Sigmoid colon (tissue), 7 donors: ENCODE measurements around the gene BANK1. TPM values are rescaled to one million over a fixed set of nuclear protein-coding genes. Genes with fewer than 3 reads are reported as not detected.

ENCODE experiments used
- DNase-seq: peaks from one replicate; pipeline ENCODE4 v3.0.0-alpha.2; 2019
- H3K27ac ChIP-seq, 4 donors: fragments of 200-600 bp; sonication (generic); one replicate each; pipeline ENCODE4 v1.5.1; 2016 to 2019; ENCODE audit warnings: mild to moderate bottlenecking in 1 of 4
- H3K27me3 ChIP-seq, 3 donors: fragments of 200-600 bp; sonication (generic); one replicate each; pipeline ENCODE4 v1.5.1; 2019; ENCODE audit warnings: mild to moderate bottlenecking in 1 of 3
- H3K36me3 ChIP-seq, 4 donors: fragments of 200-600 bp; sonication (generic); one replicate each; pipeline ENCODE4 v1.5.1; 2016 to 2019
- H3K4me1 ChIP-seq, 4 donors: fragments of 200-600 bp; sonication (generic); one replicate each; pipeline ENCODE4 v1.5.1; 2017 to 2019
- H3K4me3 ChIP-seq, 4 donors: fragments of 200-600 bp; sonication (generic); one replicate each; pipeline ENCODE4 v1.5.1; 2017 to 2019; ENCODE audit warnings: mild to moderate bottlenecking in 2 of 4, moderate library complexity in 1 of 4
- H3K9me3 ChIP-seq, 4 donors: fragments of 200-600 bp in 3 of 4; sonication (generic) in 3 of 4; one replicate each; pipeline versions ENCODE4 v1.5.1 to v1.6.1; 2013 to 2019
- CTCF ChIP-seq, 4 experiments: fragments of 450-650 bp in 3 of 4; fragments of 200-600 bp in 1 of 4; IDR thresholded peaks; one replicate each; pipeline ENCODE4 v1.5.1; 2016 to 2019; ENCODE audit warnings: antibody characterized with exemption in 4 of 4, mild to moderate bottlenecking in 3 of 4, moderate library complexity in 2 of 4
- EP300 ChIP-seq, 4 donors: sonication (generic); formaldehyde crosslinking; IDR thresholded peaks; one replicate each; pipeline ENCODE4 v1.6.1; 2017; ENCODE audit warnings: antibody characterized with exemption in 4 of 4
- POLR2A ChIP-seq, 2 donors: fragments of 450-650 bp; IDR thresholded peaks; one replicate each; pipeline ENCODE4 v1.6.1; 2016; ENCODE audit warnings: antibody characterized with exemption in 2 of 2, mild to moderate bottlenecking in 2 of 2, moderate library complexity in 2 of 2
- POLR2AphosphoS5 ChIP-seq, 4 donors: sonication (generic); formaldehyde crosslinking; IDR thresholded peaks; one replicate each; pipeline ENCODE4 v1.6.1; 2017; ENCODE audit warnings: antibody characterized with exemption in 4 of 4
- WGBS, 2 donors: extraction: QIAGEN DNeasy Blood & Tissue Kit; methylation state at CpG; one replicate each; pipeline ENCODE4 v1.1.7; 2013; 5-methylcytosine and 5-hydroxymethylcytosine counted together
- intact Hi-C: fragments of 100-400 bp; cut with DNase I; formaldehyde crosslinking; loops from one replicate; pipeline ENCODE4 v1.15.1; 2023
- polyA plus RNA-seq, 3 donors: library from polyadenylated mRNA; stranded (reverse); fragments of 200-250 nt; gene quantifications; one replicate each; pipeline ENCODE4 v1.2.3, GENCODE V29; 2013
- total RNA-seq, 4 donors: library from RNA; depleted of rRNA; stranded (reverse); fragments of >200 nt; gene quantifications; one replicate each; pipeline ENCODE4 v1.1.0, GENCODE V29; 2016
- donor health status: healthy with polysubstance abuse.
- donor health status: Bipolar disorder and iron deficiency.
- donor health status: healthy.

Gene BANK1
- total and polyA plus RNA-seq, 7 donors, result 0.69 to 25.2 (median 1.2) TPM

GRCh38 chr4:101791182-101791558 is 640 bp downstream of the BANK1 start:
- intact Hi-C loops, result no loop called here
- DNase-seq, result no peak
- H3K4me3 ChIP-seq, result peak overlapping the region; percentile 33 to 57 (median 50)
- H3K36me3 ChIP-seq, result no peaks in the 10 kb centered on the region
- WGBS, 2 donors, result 14 to 18% methylated on average over 12 of the region's 12 CpGs
- H3K9me3 ChIP-seq, result peaks cover 0 to 3% (median 0%) of the 10 kb centered on the region in 4 donors
- H3K4me1 ChIP-seq, result peaks cover 0 to 12% (median 0%) of the 10 kb centered on the region in 4 donors
- H3K27me3 ChIP-seq, result peaks cover 0 to 17% (median 8%) of the 10 kb centered on the region in 3 donors
- TF ChIP-seq POLR2A (IDR thresholded peaks at IDR 0.05) (no peak), POLR2AphosphoS5 (IDR thresholded peaks at IDR 0.05) (no peak), CTCF (IDR thresholded peaks at IDR 0.05) (no peak), EP300 (IDR thresholded peaks at IDR 0.05) (no peak)
- H3K27ac ChIP-seq, result no peak overlapping the region

- H3K36me3 ChIP-seq, result no peaks in the 10 kb centered on the region
These were observed 1.6 kb downstream of the BANK1 start for GRCh38 chr4:101792056-101792590.

GRCh38 chr4:101793397-101793796 is 2.9 kb downstream of the BANK1 start:
- TF ChIP-seq EP300 (IDR thresholded peaks at IDR 0.05) (no peak), POLR2AphosphoS5 (IDR thresholded peaks at IDR 0.05) (no peak), POLR2A (IDR thresholded peaks at IDR 0.05) (no peak), CTCF (IDR thresholded peaks at IDR 0.05) (no peak)
- no peaks in the 10 kb centered on the region for H3K9me3 ChIP-seq
- peaks cover 0 to 17% (median 8%) of the 10 kb centered on the region in 3 donors for H3K27me3 ChIP-seq
- H3K27ac ChIP-seq, result no peak overlapping the region
- no peaks in the 10 kb centered on the region for H3K36me3 ChIP-seq
- H3K4me1 ChIP-seq, result peaks cover 0 to 12% (median 0%) of the 10 kb centered on the region in 4 donors
- no peak for DNase-seq
- intact Hi-C loops, result no loop called here
- H3K4me3 ChIP-seq, result no peak overlapping the region

More at GRCh38 chr4:101792056-101792590, 1.6 kb downstream of the BANK1 start:
- 47 to 75% methylated on average over 4 of the region's 4 CpGs for whole genome bisulfite sequencing, 2 donors
- H3K27ac ChIP-seq, result no peak overlapping the region
- intact Hi-C loops, result no loop called here
- DNase-seq, result no peak
- no peak for TF ChIP-seq EP300 (IDR thresholded peaks at IDR 0.05)
- no peak for TF ChIP-seq POLR2A (IDR thresholded peaks at IDR 0.05)
- TF ChIP-seq CTCF (IDR thresholded peaks at IDR 0.05), result no peak
- TF ChIP-seq POLR2AphosphoS5 (IDR thresholded peaks at IDR 0.05), result no peak
- H3K4me1 ChIP-seq, result peaks cover 0 to 12% (median 0%) of the 10 kb centered on the region in 4 donors
- no peaks in the 10 kb centered on the region for H3K9me3 ChIP-seq
- H3K4me3 ChIP-seq, result no peak overlapping the region
- H3K27me3 ChIP-seq, result peaks cover 0 to 17% (median 8%) of the 10 kb centered on the region in 3 donors

GRCh38 chr4:101794806-101795205 is 4.3 kb downstream of the BANK1 start:
- no peak overlapping the region for H3K4me3 ChIP-seq
- no peaks in the 10 kb centered on the region for H3K9me3 ChIP-seq
- H3K27ac ChIP-seq, result no peak overlapping the region
- no peaks in the 10 kb centered on the region for H3K36me3 ChIP-seq
- peaks cover 0 to 12% (median 0%) of the 10 kb centered on the region in 4 donors for H3K4me1 ChIP-seq
- intact Hi-C loops, result no loop called here
- no peak for DNase-seq
- H3K27me3 ChIP-seq, result peaks cover 0 to 15% (median 8%) of the 10 kb centered on the region in 3 donors
- 88 to 93% methylated on average over 1 of the region's 1 CpG for WGBS, 2 donors
- no peak for TF ChIP-seq EP300 (IDR thresholded peaks at IDR 0.05)
- TF ChIP-seq CTCF (IDR thresholded peaks at IDR 0.05), result no peak
- TF ChIP-seq POLR2AphosphoS5 (IDR thresholded peaks at IDR 0.05), result no peak
- TF ChIP-seq POLR2A (IDR thresholded peaks at IDR 0.05), result no peak

GRCh38 chr4:101795704-101796103 is 5.2 kb downstream of the BANK1 start:
- TF ChIP-seq CTCF (IDR thresholded peaks at IDR 0.05) (no peak), POLR2AphosphoS5 (IDR thresholded peaks at IDR 0.05) (no peak), POLR2A (IDR thresholded peaks at IDR 0.05) (no peak), EP300 (IDR thresholded peaks at IDR 0.05) (no peak)
- H3K27me3 ChIP-seq, result peaks cover 0 to 6% (median 6%) of the 10 kb centered on the region in 3 donors
- no peaks in the 10 kb centered on the region for H3K36me3 ChIP-seq
- H3K27ac ChIP-seq, result no peak overlapping the region
- H3K4me1 ChIP-seq, result peaks cover 0 to 7% (median 0%) of the 10 kb centered on the region in 4 donors
- H3K4me3 ChIP-seq, result no peak overlapping the region
- no peaks in the 10 kb centered on the region for H3K9me3 ChIP-seq
- DNase-seq, result no peak
- intact Hi-C loops, result no loop called here
